GM23248 (cell line): Measurements from ENCODE around the gene ZFP62. TPM values are rescaled to one million over a fixed set of nuclear protein-coding genes. Genes with fewer than 3 reads are reported as not detected.

Experiments used
- DNase-seq: peaks from one replicate; pipeline ENCODE4 v3.0.0-alpha.2; 2015
- H2AFZ ChIP-seq: fragments of 200-600 bp; sonication (generic); 2 replicates; pipeline ENCODE4 v1.6.1; 2016; ENCODE audit warnings: antibody characterized with exemption
- H3F3A ChIP-seq: fragments of 200-600 bp; sonication (generic); 2 replicates; pipeline ENCODE4 v1.6.1; 2016; ENCODE audit warnings: mild to moderate bottlenecking, antibody characterized with exemption, mixed run types; ENCODE audit not compliant: insufficient read depth
- H3K27ac ChIP-seq: fragments of 200-600 bp; sonication (generic); 2 replicates; pipeline ENCODE4 v1.5.1; 2016; ENCODE audit warnings: mild to moderate bottlenecking
- H3K27me3 ChIP-seq: fragments of 200-600 bp; sonication (generic); replicated peaks from 2 replicates; pipeline ENCODE4 v1.6.1; 2016; ENCODE audit warnings: mild to moderate bottlenecking; ENCODE audit not compliant: insufficient read depth
- H3K36me3 ChIP-seq: fragments of 200-600 bp; sonication (generic); 2 replicates; pipeline ENCODE4 v1.6.1; 2016; ENCODE audit warnings: low read depth, mild to moderate bottlenecking
- H3K4me1 ChIP-seq: fragments of 200-600 bp; sonication (generic); 2 replicates; pipeline ENCODE4 v1.6.1; 2016; ENCODE audit warnings: mild to moderate bottlenecking; ENCODE audit not compliant: insufficient read depth
- H3K4me2 ChIP-seq: fragments of 200-600 bp; sonication (generic); one replicate; pipeline ENCODE4 v1.6.1; 2016; ENCODE audit warnings: mild to moderate bottlenecking; ENCODE audit not compliant: unreplicated experiment
- H3K4me3 ChIP-seq: fragments of 200-600 bp; sonication (generic); 2 replicates; pipeline ENCODE4 v1.5.1; 2016; ENCODE audit warnings: mild to moderate bottlenecking
- H3K79me2 ChIP-seq: fragments of 200-600 bp; sonication (generic); 2 replicates; pipeline ENCODE4 v1.6.1; 2016; ENCODE audit warnings: mild to moderate bottlenecking; ENCODE audit not compliant: insufficient read depth
- H3K9ac ChIP-seq: fragments of 200-600 bp; sonication (generic); 2 replicates; pipeline ENCODE4 v1.6.1; 2016; ENCODE audit warnings: mild to moderate bottlenecking
- H3K9me2 ChIP-seq: fragments of 200-600 bp; sonication (generic); 2 replicates; pipeline ENCODE4 v1.6.1; 2016; ENCODE audit warnings: mixed run types, mild to moderate bottlenecking, moderate library complexity; ENCODE audit not compliant: insufficient read depth
- H3K9me3 ChIP-seq: fragments of 200-600 bp; sonication (generic); one replicate; pipeline ENCODE4 v1.6.1; 2017; ENCODE audit warnings: low read depth
- H4K20me1 ChIP-seq: fragments of 200-600 bp; sonication (generic); 2 replicates; pipeline ENCODE4 v1.6.0; 2016; ENCODE audit not compliant: insufficient read depth
- EZH2 ChIP-seq: fragments of 200-600 bp; sonication (generic); IDR thresholded peaks from 2 replicates; pipeline ENCODE4 v1.6.1; 2018; ENCODE audit warnings: antibody characterized with exemption, mild to moderate bottlenecking; ENCODE audit not compliant: insufficient read depth, poor library complexity, severe bottlenecking
- EZH2phosphoT487 ChIP-seq: fragments of 200-600 bp; sonication (generic); IDR thresholded peaks from 2 replicates; pipeline ENCODE4 v1.6.1; 2018; ENCODE audit warnings: antibody characterized with exemption, moderate library complexity, mild to moderate bottlenecking, low read depth; ENCODE audit not compliant: insufficient read depth
- WGBS, 2 experiments: methylation state at CpG; one replicate each; pipeline ENCODE4 v1.1.6; 2015 to 2017; ENCODE audit warnings: low lambda C conversion rate in 2 of 2, low coverage in 1 of 2; ENCODE audit errors: missing lambda C conversion rate in 2 of 2; 5-methylcytosine and 5-hydroxymethylcytosine counted together
- in situ Hi-C: fragments of 300-500 bp; cut with MboI; formaldehyde crosslinking; loops from 2 replicates; pipeline ENCODE4 v1.15.0; 2020
- polyA plus RNA-seq: library from polyadenylated mRNA; unstranded; fragments of >200 nt; fragmentation: Nextera tagmentation; extraction: Ambion mirVana; gene quantifications from 2 replicates; pipeline ENCODE4 v1.2.1, GENCODE V29; 2016
- total RNA-seq: library from RNA; depleted of rRNA; stranded (reverse); fragments of >200 nt; shearing (Covaris generic); gene quantifications from 2 replicates; pipeline ENCODE4 v1.2.3, GENCODE V29; 2014

Gene ZFP62
- total and polyA plus RNA-seq, 2 experiments from 2014 or later, result 13.0 to 13.6 TPM

GRCh38 chr5:180807654-180808414, 53.2 kb downstream of the ZFP62 start:
- Histone ChIP-seq H2AFZ (peak overlapping the region; percentile 31; the same call in 1 of the 2 replicates), H3K9ac (peak overlapping the region; percentile 90), H3K4me3 (peak overlapping the region; percentile 92), H3K36me3 (no peaks in the 10 kb centered on the region), H3K79me2 (peaks cover 72% of the 10 kb centered on the region), H3K27me3 (no peaks in the 10 kb centered on the region), H3K4me2 (peak overlapping the region; percentile 93), H3K9me2 (no peaks in the 10 kb centered on the region), H3K27ac (peak overlapping the region; percentile 43; the same call in 1 of the 2 replicates), H3F3A (no peaks in the 10 kb centered on the region), H3K4me1 (peaks cover 47% of the 10 kb centered on the region), H3K9me3 (no peaks in the 10 kb centered on the region), H4K20me1 (no peaks in the 10 kb centered on the region)
- DNase-seq, result peak; percentile 70
- no peak for TF ChIP-seq EZH2
- 26 to 30% methylated on average over 6 of the region's 6 CpGs for WGBS, 2 experiments
- in situ Hi-C loops, result no loop called here

DNA sequence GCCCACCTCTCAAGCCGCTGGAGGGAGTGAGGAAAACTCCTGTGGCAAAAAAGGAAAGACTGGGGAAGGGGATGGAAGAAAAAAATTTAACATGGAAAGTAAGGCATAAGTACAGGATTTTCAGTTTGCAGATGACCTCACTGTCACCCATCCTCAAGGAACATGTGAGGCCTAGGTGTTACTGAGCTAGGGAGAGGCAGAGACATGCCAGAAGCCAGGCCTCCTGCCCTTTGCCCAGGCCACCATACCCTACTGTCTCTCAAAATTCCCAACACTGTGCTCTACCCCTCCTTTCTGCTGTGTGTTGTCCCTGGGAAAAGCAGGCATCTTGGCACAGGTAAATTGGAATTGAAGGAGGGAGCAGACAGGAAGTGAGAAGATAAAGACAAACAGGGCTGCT, 54.0 kb downstream of the ZFP62 start:
- 100% methylated on average over 1 of the region's 1 CpG for WGBS, 2 experiments
- no peak overlapping the region for H3K27ac ChIP-seq
- no peaks in the 10 kb centered on the region for H3K9me3 ChIP-seq
- H2AFZ ChIP-seq, result no peak overlapping the region
- H3K4me3 ChIP-seq, result peak overlapping the region; percentile 92; the same call in 1 of the 2 replicates
- no peak for TF ChIP-seq EZH2
- no peak for TF ChIP-seq EZH2phosphoT487
- H3K36me3 ChIP-seq, result no peaks in the 10 kb centered on the region
- DNase-seq, result no peak
- H3K9ac ChIP-seq, result peak overlapping the region; percentile 90
- H3K4me2 ChIP-seq, result peak overlapping the region; percentile 93
- no peaks in the 10 kb centered on the region for H3K27me3 ChIP-seq
- in situ Hi-C loops, result no loop called here
- H3F3A ChIP-seq, result no peaks in the 10 kb centered on the region
- H3K9me2 ChIP-seq, result no peaks in the 10 kb centered on the region
- H3K79me2 ChIP-seq, result peaks cover 72% of the 10 kb centered on the region
- no peaks in the 10 kb centered on the region for H4K20me1 ChIP-seq
- peaks cover 47% of the 10 kb centered on the region for H3K4me1 ChIP-seq

DNA sequence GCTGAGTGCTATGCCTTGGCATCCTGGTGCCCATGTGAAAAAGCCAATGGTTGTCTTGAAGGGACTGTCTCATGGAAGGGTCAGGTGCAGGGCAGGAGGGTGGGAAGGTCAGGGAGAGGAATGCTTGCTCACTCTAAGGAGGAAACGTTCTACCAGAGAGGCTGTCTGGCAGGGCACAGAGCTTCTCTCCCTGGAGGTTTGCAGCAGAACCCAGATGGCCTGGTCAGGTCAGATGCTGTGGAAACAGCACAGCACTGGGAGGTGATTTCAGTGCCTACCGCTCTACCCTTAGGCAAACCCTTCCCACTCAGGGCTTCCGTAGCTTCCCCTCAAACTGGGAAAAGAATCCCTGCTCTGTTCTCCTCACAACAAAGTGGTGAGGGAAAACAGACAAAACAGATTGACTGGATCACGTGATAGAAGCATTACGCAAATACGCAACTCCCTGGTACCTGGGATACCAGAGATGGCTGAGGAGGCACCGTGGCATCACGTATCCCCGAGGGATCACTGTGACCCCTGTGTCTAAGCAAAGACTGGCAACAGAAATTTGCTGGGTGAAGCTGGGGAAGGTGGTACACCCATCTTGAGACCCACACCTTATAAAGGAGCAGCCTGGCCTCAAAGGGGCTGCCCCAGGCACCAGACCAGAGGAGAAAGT, 54.6 kb downstream of the ZFP62 start:
- Histone ChIP-seq H3K4me2 (no peak overlapping the region), H3K79me2 (peaks cover 74% of the 10 kb centered on the region), H4K20me1 (no peaks in the 10 kb centered on the region), H3K4me3 (no peak overlapping the region), H2AFZ (no peak overlapping the region), H3K36me3 (no peaks in the 10 kb centered on the region), H3K9me3 (no peaks in the 10 kb centered on the region), H3F3A (peaks cover 5% of the 10 kb centered on the region), H3K4me1 (peaks cover 47% of the 10 kb centered on the region), H3K9ac (no peak overlapping the region), H3K27ac (no peak overlapping the region), H3K9me2 (no peaks in the 10 kb centered on the region), H3K27me3 (no peaks in the 10 kb centered on the region)
- WGBS, 2 experiments, result 76 to 77% methylated on average over 9 of the region's 9 CpGs
- TF ChIP-seq EZH2 (no peak), EZH2phosphoT487 (no peak)
- in situ Hi-C loops, result no loop called here
- no peak for DNase-seq

GRCh38 chr5:180804129-180804618, 56.9 kb downstream of the ZFP62 start:
- H3K4me3 ChIP-seq, result peak overlapping the region; percentile 78
- no peak for DNase-seq
- no peaks in the 10 kb centered on the region for H3K36me3 ChIP-seq
- peak overlapping the region; percentile 70; the same call in 1 of the 2 replicates for H2AFZ ChIP-seq
- H3K9me2 ChIP-seq, result no peaks in the 10 kb centered on the region
- H3K4me1 ChIP-seq, result peaks cover 67% of the 10 kb centered on the region
- peaks cover 28% of the 10 kb centered on the region for H3F3A ChIP-seq
- H3K79me2 ChIP-seq, result peaks cover 90% of the 10 kb centered on the region
- TF ChIP-seq EZH2, result no peak
- TF ChIP-seq EZH2phosphoT487, result no peak
- H4K20me1 ChIP-seq, result peaks cover 14% of the 10 kb centered on the region
- 81 to 87% methylated on average over 17 to 22 of the region's 22 CpGs for WGBS, 2 experiments
- peak overlapping the region; percentile 99 for H3K9ac ChIP-seq
- H3K9me3 ChIP-seq, result no peaks in the 10 kb centered on the region
- H3K4me2 ChIP-seq, result peak overlapping the region; percentile 83
- no peaks in the 10 kb centered on the region for H3K27me3 ChIP-seq
- in situ Hi-C loops, result no loop called here
- H3K27ac ChIP-seq, result peak overlapping the region; percentile 97
